Measurements from ENCODE around the gene TCF12. TPM values are rescaled to one million over a fixed set of nuclear protein-coding genes. Genes with fewer than 3 reads are reported as not detected.

Gene TCF12
- total and polyA plus RNA-seq, 2 of the 8 experiments (the other 6 are each of a cell fraction or from before 2014, with no cell fraction given), result 85.8 to 101 TPM

DNA sequence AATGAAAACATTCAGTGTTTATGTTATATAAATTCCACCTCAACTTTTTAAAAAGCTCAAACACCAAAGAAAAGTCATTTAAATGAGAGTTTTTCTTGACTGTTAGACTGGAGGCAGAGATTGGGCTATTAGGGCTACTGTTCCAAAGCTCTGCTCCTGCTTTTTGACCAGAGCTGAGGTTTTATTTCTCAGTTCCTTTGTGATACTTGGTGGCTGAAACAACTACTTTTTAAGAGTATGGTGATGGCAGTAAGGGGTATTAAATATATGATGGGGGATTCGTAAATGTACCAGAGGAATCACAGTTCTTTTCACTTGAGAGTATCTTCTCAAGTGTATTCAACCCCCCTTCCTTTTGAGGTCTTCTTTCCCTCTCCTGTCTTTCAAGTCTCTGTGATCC is 271.8 kb downstream of the TCF12 start:
- H3K79me2 ChIP-seq (ENCODE audit: control insufficient read depth in 1 of 2, insufficient read depth in 2 of 2, low read length in 2 of 2), result no peaks in the 10 kb centered on the region
- H2AK5ac ChIP-seq (ENCODE audit: low read depth, low read length), result no peak overlapping the region
- H4K91ac ChIP-seq (replicated peaks; ENCODE audit: insufficient read length, low read length), result no peak overlapping the region
- no peak overlapping the region for H2BK120ac ChIP-seq (replicated peaks; ENCODE audit: low read depth, low read length)
- no peak overlapping the region for H3K14ac ChIP-seq (ENCODE audit: insufficient read length)
- no peaks in the 10 kb centered on the region for H4K20me1 ChIP-seq (replicated peaks in 1 of 2; ENCODE audit: control insufficient read depth in 1 of 2, insufficient read depth in 2 of 2, low read length in 2 of 2)
- no peak for FAIRE-seq
- no peak overlapping the region for H3K27ac ChIP-seq (ENCODE audit: low read depth, low read length)
- H2AFZ ChIP-seq (ENCODE audit: low read length), result no peak overlapping the region
- H3K36me3 ChIP-seq (ENCODE audit: control insufficient read depth in 2 of 4, insufficient read depth in 4 of 4, low read length in 3 of 4), result peaks cover 0 to 7% (median 1%) of the 10 kb centered on the region in 4 experiments; a peak in 3 of 8 replicates
- CTCF ChIA-PET (ENCODE audit: partially characterized antibody), result interaction anchor here (1.0 to 2.3 kb wide), 2 partner anchors 14 to 43 kb away, joined by 5 to 9 read pairs; no protein-coding TSS in a partner anchor
- H3K9ac ChIP-seq (replicated peaks in 1 of 4; ENCODE audit: extremely low read depth in 1 of 4, low read depth in 3 of 4, low read length in 3 of 4), result no peak overlapping the region
- no peak for DNase-seq (ENCODE audit: low read depth in 1 of 2, low spot score in 2 of 2)
- no peaks in the 10 kb centered on the region for H3K23me2 ChIP-seq (ENCODE audit: low read depth, low read length)
- no peak overlapping the region for H4K5ac ChIP-seq (ENCODE audit: insufficient read length, low read depth, low read length)
- no peaks in the 10 kb centered on the region for H3K4me1 ChIP-seq (replicated peaks in 1 of 4; ENCODE audit: control insufficient read depth in 3 of 4, insufficient read depth in 4 of 4, low read length in 3 of 4)
- no peak overlapping the region for H2BK12ac ChIP-seq (ENCODE audit: low read depth, low read length)
- H3K4me2 ChIP-seq (ENCODE audit: insufficient read depth in 1 of 2, low read depth in 2 of 2, low read length in 2 of 2), result no peak overlapping the region
- no peak overlapping the region for H3K56ac ChIP-seq (replicated peaks; ENCODE audit: insufficient read length, low read depth, low read length)
- H3K79me1 ChIP-seq (ENCODE audit: low read depth, low read length), result no peaks in the 10 kb centered on the region
- H2BK5ac ChIP-seq (ENCODE audit: low read depth, low read length), result no peak overlapping the region
- no peak overlapping the region for H4K8ac ChIP-seq (ENCODE audit: extremely low read depth, insufficient read depth, low read length)
- H3K4ac ChIP-seq (replicated peaks; ENCODE audit: insufficient read length, low read depth, low read length), result no peak overlapping the region
- no peak overlapping the region for H3K23ac ChIP-seq (ENCODE audit: insufficient read length)
- no peaks in the 10 kb centered on the region for H3K9me3 ChIP-seq (ENCODE audit: insufficient read depth in 2 of 2, low read depth in 1 of 2, low read length in 1 of 2)
- H2BK20ac ChIP-seq (ENCODE audit: low read length), result no peak overlapping the region
- POLR2A ChIA-PET (ENCODE audit: partially characterized antibody), result interaction anchor here (1.2 to 1.4 kb wide), 2 partner anchors 32 to 36 kb away, joined by 3 read pairs; no protein-coding TSS in a partner anchor
- no peak for TF ChIP-seq MAFK (IDR thresholded peaks at IDR 0.05; ENCODE audit: low read depth, low read length)
- TF ChIP-seq, protein P1, sequence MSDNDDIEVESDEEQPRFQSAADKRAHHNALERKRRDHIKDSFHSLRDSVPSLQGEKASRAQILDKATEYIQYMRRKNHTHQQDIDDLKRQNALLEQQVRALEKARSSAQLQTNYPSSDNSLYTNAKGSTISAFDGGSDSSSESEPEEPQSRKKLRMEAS (IDR thresholded peaks at IDR 0.05), result no peak
- TF ChIP-seq CBX5 (IDR thresholded peaks at IDR 0.05; ENCODE audit: low read depth, low read length), result no peak
- no peak for TF ChIP-seq SIRT6 (IDR thresholded peaks at IDR 0.05; ENCODE audit: low read length)
- TF ChIP-seq JUND (IDR thresholded peaks at IDR 0.05; ENCODE audit: low read length), result no peak
- TF ChIP-seq POLR2A (IDR thresholded peaks at IDR 0.05; ENCODE audit: control extremely low read depth in 1 of 2, low read depth in 2 of 2, low read length in 2 of 2), result no peak
- TF ChIP-seq RFX5 (IDR thresholded peaks at IDR 0.05; ENCODE audit: borderline replicate concordance, low read depth, low read length), result no peak
- no peak overlapping the region for H3K18ac ChIP-seq (ENCODE audit: extremely low read depth, low read length)
- H2BK15ac ChIP-seq (ENCODE audit: low read length), result no peak overlapping the region
- H3K27me3 ChIP-seq (replicated peaks in 1 of 4; ENCODE audit: control insufficient read depth in 3 of 4, extremely low read depth in 1 of 4, insufficient read depth in 3 of 4, low read length in 3 of 4), result no peaks in the 10 kb centered on the region
- 87% methylated on average over 1 of the region's 1 CpG; no CpG with 5 or more reads in 1 of the 2 experiments for WGBS, 2 experiments (ENCODE audit: extremely low coverage in 1 of 2, insufficient coverage in 1 of 2, insufficient read length in 1 of 2, insufficient replicate concordance in 2 of 2, low coverage in 1 of 2, low lambda C conversion rate in 2 of 2, missing lambda C conversion rate in 1 of 2)
- H3K4me3 ChIP-seq (ENCODE audit: extremely low read depth in 1 of 4, insufficient read depth in 2 of 4, low read depth in 3 of 4, low read length in 4 of 4), result no peak overlapping the region
